ENCODE results near the gene PGS1. TPM values are rescaled to one million over a fixed set of nuclear protein-coding genes. Genes with fewer than 3 reads are reported as not detected.

PGS1 gene
- total RNA-seq, 4 donors from 2014 or later, result 24.1 to 53.0 (median 38.8) TPM

DNA sequence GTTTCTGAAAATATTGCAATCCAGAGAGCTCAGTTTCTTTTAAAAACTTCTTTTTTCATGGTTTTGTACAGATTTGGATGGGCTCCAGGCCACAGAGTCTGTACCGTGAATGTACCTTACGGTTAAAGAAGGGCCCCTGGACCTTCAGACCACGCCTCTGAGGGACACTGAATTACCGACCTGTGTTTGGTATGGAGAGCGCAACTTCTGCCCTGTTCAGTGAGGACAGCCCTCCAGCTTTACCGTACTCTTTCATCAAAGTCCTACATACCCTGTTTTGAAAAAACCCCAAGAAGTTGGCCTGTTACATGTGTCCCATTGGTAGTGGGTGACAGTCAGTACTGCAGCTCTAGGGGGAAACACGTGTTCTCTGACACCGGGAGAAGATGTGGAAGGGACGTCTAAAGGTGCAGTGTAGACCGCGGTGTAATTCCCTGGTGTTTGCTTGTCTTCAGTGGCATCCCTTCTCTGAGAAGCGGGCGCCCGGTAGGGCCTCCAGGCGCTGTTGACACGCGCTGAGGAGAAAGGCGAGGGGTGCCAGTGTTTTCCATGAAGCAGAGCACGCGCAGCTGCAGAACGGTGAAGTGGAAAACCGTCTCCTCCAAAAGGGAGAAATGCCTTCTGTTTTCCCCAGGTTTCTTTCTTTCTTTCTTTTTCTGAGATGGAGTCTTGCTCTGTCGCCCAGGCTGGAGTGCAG is 6.2 kb downstream of the PGS1 start:
- H3K4me3 ChIP-seq, result no peak overlapping the region
- no peak for ATAC-seq
- peaks cover 3 to 99% (median 61%) of the 10 kb centered on the region in 3 donors for H3K4me1 ChIP-seq
- H3K27ac ChIP-seq, result peak overlapping the region; percentile 35 to 79 (median 74)
- 85 to 93% methylated on average over 12 to 19 of the region's 23 CpGs for WGBS, 2 donors (ENCODE audit: low coverage in 1 of 2)
- no peaks in the 10 kb centered on the region for H3K27me3 ChIP-seq
- H3K36me3 ChIP-seq, result peaks cover 0 to 4% of the 10 kb centered on the region in 2 donors
- H3K9me3 ChIP-seq, result no peaks in the 10 kb centered on the region
- TF ChIP-seq POLR2AphosphoS5 (IDR thresholded peaks at IDR 0.05) (no peak), POLR2A (IDR thresholded peaks at IDR 0.05) (no peak), EP300 (IDR thresholded peaks at IDR 0.05) (no peak)
- TF ChIP-seq, protein P1, sequence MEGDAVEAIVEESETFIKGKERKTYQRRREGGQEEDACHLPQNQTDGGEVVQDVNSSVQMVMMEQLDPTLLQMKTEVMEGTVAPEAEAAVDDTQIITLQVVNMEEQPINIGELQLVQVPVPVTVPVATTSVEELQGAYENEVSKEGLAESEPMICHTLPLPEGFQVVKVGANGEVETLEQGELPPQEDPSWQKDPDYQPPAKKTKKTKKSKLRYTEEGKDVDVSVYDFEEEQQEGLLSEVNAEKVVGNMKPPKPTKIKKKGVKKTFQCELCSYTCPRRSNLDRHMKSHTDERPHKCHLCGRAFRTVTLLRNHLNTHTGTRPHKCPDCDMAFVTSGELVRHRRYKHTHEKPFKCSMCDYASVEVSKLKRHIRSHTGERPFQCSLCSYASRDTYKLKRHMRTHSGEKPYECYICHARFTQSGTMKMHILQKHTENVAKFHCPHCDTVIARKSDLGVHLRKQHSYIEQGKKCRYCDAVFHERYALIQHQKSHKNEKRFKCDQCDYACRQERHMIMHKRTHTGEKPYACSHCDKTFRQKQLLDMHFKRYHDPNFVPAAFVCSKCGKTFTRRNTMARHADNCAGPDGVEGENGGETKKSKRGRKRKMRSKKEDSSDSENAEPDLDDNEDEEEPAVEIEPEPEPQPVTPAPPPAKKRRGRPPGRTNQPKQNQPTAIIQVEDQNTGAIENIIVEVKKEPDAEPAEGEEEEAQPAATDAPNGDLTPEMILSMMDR (IDR thresholded peaks at IDR 0.05), result no peak

DNA sequence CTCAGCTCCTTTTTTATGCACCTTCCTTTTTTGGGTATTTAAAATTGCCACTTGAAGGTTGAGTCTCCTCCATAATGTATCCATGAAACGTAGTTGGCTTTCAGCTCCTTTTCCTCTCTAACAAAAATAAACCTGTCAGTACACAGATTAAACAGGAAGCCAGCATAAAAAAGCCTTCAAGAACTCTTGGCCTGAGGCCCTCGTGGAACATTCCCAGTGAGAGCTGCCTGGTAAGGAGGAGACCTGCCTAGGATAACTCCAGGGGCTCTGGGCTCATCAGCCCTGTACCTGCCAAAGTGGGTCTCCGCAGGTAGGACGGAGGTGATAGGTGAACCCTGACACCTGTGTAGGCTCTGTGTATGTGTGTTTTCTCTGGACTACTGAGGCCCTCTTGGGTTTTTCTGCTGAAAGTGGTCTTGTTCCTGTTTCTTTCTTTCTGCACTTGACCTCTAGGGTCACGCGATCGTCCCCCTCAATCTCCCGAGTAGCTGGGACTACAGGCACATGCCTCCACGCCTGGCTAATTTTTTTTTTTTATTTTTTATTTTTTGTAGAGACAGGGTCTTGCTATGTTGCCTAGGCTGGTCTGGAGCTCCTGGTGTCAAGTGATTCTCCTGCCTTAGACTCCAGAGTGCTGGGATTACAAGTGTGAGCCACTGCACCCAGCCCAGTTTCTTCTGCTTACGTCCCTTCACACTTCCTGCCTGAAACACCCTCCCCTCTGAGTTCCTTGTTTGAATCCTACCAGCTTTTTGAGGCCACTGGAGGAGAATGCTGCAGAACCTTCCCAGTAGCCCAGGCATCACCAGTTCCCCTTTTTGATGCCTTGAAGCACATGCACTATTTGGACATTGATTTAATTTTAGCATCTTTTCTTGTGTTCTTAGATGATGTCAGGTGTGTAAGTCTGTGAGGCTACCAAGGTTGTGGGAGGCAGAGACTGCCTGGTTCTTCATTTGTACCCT is 9.8 kb downstream of the PGS1 start:
- Histone ChIP-seq H3K36me3 (peaks cover 0 to 5% of the 10 kb centered on the region in 2 donors), H3K4me1 (peaks cover 0 to 94% (median 59%) of the 10 kb centered on the region in 3 donors), H3K4me3 (no peak overlapping the region), H3K27me3 (no peaks in the 10 kb centered on the region), H3K27ac (peak overlapping the region; percentile 2 to 79 (median 75)), H3K9me3 (no peaks in the 10 kb centered on the region)
- peak; percentile 26 for ATAC-seq
- TF ChIP-seq POLR2A (IDR thresholded peaks at IDR 0.05) (no peak), EP300 (IDR thresholded peaks at IDR 0.05) (no peak), POLR2AphosphoS5 (IDR thresholded peaks at IDR 0.05) (peak; percentile 41)
- TF ChIP-seq, protein P1 (IDR thresholded peaks at IDR 0.05), result no peak
- 19 to 27% methylated on average over 4 to 10 of the region's 10 CpGs for WGBS, 2 donors (ENCODE audit: low coverage in 1 of 2)

- Histone ChIP-seq H3K27ac (peak overlapping the region in 3 of 4 donors; percentile 17 to 79 (median 38)), H3K36me3 (peaks cover 0 to 20% of the 10 kb centered on the region in 2 donors), H3K27me3 (no peaks in the 10 kb centered on the region), H3K9me3 (no peaks in the 10 kb centered on the region), H3K4me1 (peaks cover 0 to 72% (median 45%) of the 10 kb centered on the region in 3 donors), H3K4me3 (no peak overlapping the region)
- 50 to 71% methylated on average over 2 to 7 of the region's 15 CpGs for WGBS, 2 donors (ENCODE audit: low coverage in 1 of 2)
- TF ChIP-seq, protein P1 (IDR thresholded peaks at IDR 0.05), result peak in 2 of 4 experiments; percentile 2 to 17
- TF ChIP-seq POLR2A (IDR thresholded peaks at IDR 0.05) (no peak), EP300 (IDR thresholded peaks at IDR 0.05) (no peak), POLR2AphosphoS5 (IDR thresholded peaks at IDR 0.05) (peak; percentile 56)
- ATAC-seq, result peak; percentile 57
Observed at GRCh38 chr17:78390241-78391050, 12.0 kb downstream of the PGS1 start.

- 96% methylated on average over 11 of the region's 11 CpGs; no CpG with 5 or more reads in 1 of the 2 donors for WGBS, 2 donors (ENCODE audit: low coverage in 1 of 2)
- no peaks in the 10 kb centered on the region for H3K9me3 ChIP-seq
- H3K27me3 ChIP-seq, result no peaks in the 10 kb centered on the region
- no peak overlapping the region for H3K4me3 ChIP-seq
- TF ChIP-seq POLR2AphosphoS5 (IDR thresholded peaks at IDR 0.05) (no peak), EP300 (IDR thresholded peaks at IDR 0.05) (no peak), POLR2A (IDR thresholded peaks at IDR 0.05) (no peak)
- TF ChIP-seq, protein P1 (IDR thresholded peaks at IDR 0.05), result no peak
- peaks cover 0 to 69% (median 39%) of the 10 kb centered on the region in 3 donors for H3K4me1 ChIP-seq
- peaks cover 0 to 25% of the 10 kb centered on the region in 2 donors for H3K36me3 ChIP-seq
- H3K27ac ChIP-seq, result peak overlapping the region in 2 of 4 donors; percentile 17
- ATAC-seq, result no peak
Observed at GRCh38 chr17:78391051-78391431, 12.6 kb downstream of the PGS1 start.
